GM23338 (cell line): ENCODE results near the gene TMED7. TPM values are rescaled to one million over a fixed set of nuclear protein-coding genes. Genes with fewer than 3 reads are reported as not detected.

Source experiments
- ATAC-seq: fragments of 200-7000 bp; cut with Tn5 transposase; 3 replicates; pipeline ENCODE4 v1.9.1; 2020
- DNase-seq: peaks from one replicate; pipeline ENCODE4 v3.0.0-alpha.2; 2015; ENCODE audit warnings: low spot score
- H2AFZ ChIP-seq: fragments of 200-600 bp; sonication (generic); 2 replicates; pipeline ENCODE4 v1.8.0; 2016; ENCODE audit warnings: antibody characterized with exemption, mild to moderate bottlenecking, moderate library complexity
- H3F3A ChIP-seq: fragments of 200-600 bp; sonication (generic); replicated peaks from 2 replicates; pipeline ENCODE4 v1.8.0; 2017; ENCODE audit warnings: antibody characterized with exemption, mixed run types, low read depth
- H3K27ac ChIP-seq: fragments of 200-600 bp; sonication (generic); 2 replicates; pipeline ENCODE4 v1.6.1; 2016; ENCODE audit warnings: low read depth
- H3K27me3 ChIP-seq: fragments of 200-600 bp; sonication (generic); 2 replicates; pipeline ENCODE4 v1.8.0; 2016; ENCODE audit warnings: mild to moderate bottlenecking, mixed run types, moderate library complexity; ENCODE audit not compliant: insufficient read depth
- H3K36me3 ChIP-seq: fragments of 200-600 bp; sonication (generic); 2 replicates; pipeline ENCODE4 v1.8.0; 2016; ENCODE audit warnings: mild to moderate bottlenecking; ENCODE audit not compliant: insufficient read depth
- H3K4me1 ChIP-seq: fragments of 200-600 bp; sonication (generic); 2 replicates; pipeline ENCODE4 v1.8.0; 2016; ENCODE audit warnings: mild to moderate bottlenecking, moderate library complexity; ENCODE audit not compliant: insufficient read depth
- H3K4me2 ChIP-seq: fragments of 200-600 bp; sonication (generic); 2 replicates; pipeline ENCODE4 v1.7.1; 2017; ENCODE audit warnings: mixed run types
- H3K4me3 ChIP-seq: fragments of 200-600 bp; sonication (generic); 2 replicates; pipeline ENCODE4 v1.6.1; 2016; ENCODE audit warnings: mixed run types
- H3K79me2 ChIP-seq: fragments of 200-600 bp; sonication (generic); replicated peaks from 2 replicates; pipeline ENCODE4 v1.8.0; 2017; ENCODE audit warnings: mild to moderate bottlenecking; ENCODE audit not compliant: insufficient read depth
- H3K9me2 ChIP-seq: fragments of 200-600 bp; sonication (generic); 2 replicates; pipeline ENCODE4 v1.8.0; 2017; ENCODE audit not compliant: insufficient read depth
- H4K20me1 ChIP-seq: fragments of 200-600 bp; sonication (generic); replicated peaks from 2 replicates; pipeline ENCODE4 v1.8.0; 2017; ENCODE audit warnings: mild to moderate bottlenecking; ENCODE audit not compliant: insufficient read depth
- H3K27ac Mint-ChIP-seq: 2 replicates; pipeline ENCODE4 v1.8.0; 2020; ENCODE audit warnings: inconsistent platforms, mild to moderate bottlenecking, moderate library complexity, mixed read lengths
- H3K27me3 Mint-ChIP-seq: 3 replicates; pipeline ENCODE4 v1.8.0; 2022; ENCODE audit warnings: low read depth, mild to moderate bottlenecking, moderate library complexity, mixed read lengths, inconsistent platforms; ENCODE audit not compliant: insufficient read depth, poor library complexity
- H3K36me3 Mint-ChIP-seq: 3 replicates; pipeline ENCODE4 v1.8.0; 2021; ENCODE audit warnings: low read depth, mild to moderate bottlenecking, inconsistent platforms, moderate library complexity, mixed read lengths
- H3K4me1 Mint-ChIP-seq: 3 replicates; pipeline ENCODE4 v1.8.0; 2020; ENCODE audit warnings: mild to moderate bottlenecking, inconsistent platforms, mixed read lengths
- H3K4me3 Mint-ChIP-seq: 3 replicates; pipeline ENCODE4 v1.8.0; 2021; ENCODE audit warnings: moderate library complexity, mild to moderate bottlenecking, inconsistent platforms, mixed read lengths
- H3K9me3 Mint-ChIP-seq: 3 replicates; pipeline ENCODE4 v1.8.0; 2020; ENCODE audit warnings: moderate library complexity, mild to moderate bottlenecking, inconsistent platforms, mixed read lengths
- ETS1 ChIP-seq: IDR thresholded peaks from 2 replicates; pipeline ENCODE4 v1.6.1; 2016; ENCODE audit warnings: antibody characterized with exemption
- EZH2 ChIP-seq: fragments of 200-600 bp; sonication (generic); IDR thresholded peaks from one replicate; pipeline ENCODE4 v1.8.0; 2017; ENCODE audit warnings: antibody characterized with exemption, mild to moderate bottlenecking, low read depth; ENCODE audit not compliant: unreplicated experiment
- POLR2AphosphoS5 ChIP-seq: IDR thresholded peaks from 2 replicates; pipeline ENCODE4 v1.6.1; 2016; ENCODE audit warnings: antibody characterized with exemption, low read depth
- ZNF114 ChIP-seq: fragments of 250-450 bp; sonication (Bioruptor Pico); IDR thresholded peaks from 2 replicates; pipeline ENCODE4 v1.5.0; 2020; ENCODE audit warnings: mild to moderate bottlenecking, moderate library complexity
- ZNF462 ChIP-seq: fragments of 250-450 bp; sonication (Bioruptor Pico); IDR thresholded peaks from 2 replicates; pipeline ENCODE4 v1.5.0; 2020; ENCODE audit warnings: mild to moderate bottlenecking, moderate library complexity
- polyA plus RNA-seq: library from polyadenylated mRNA; unstranded; fragments of >200 nt; fragmentation: Nextera tagmentation; extraction: Ambion mirVana; gene quantifications from 2 replicates; pipeline ENCODE4 v1.2.1, GENCODE V29; 2016
- total RNA-seq: library from RNA; depleted of rRNA; stranded (reverse); fragments of >200 nt; shearing (Covaris generic); gene quantifications from 2 replicates; pipeline ENCODE4 v1.2.3, GENCODE V29; 2014

Gene TMED7
- total and polyA plus RNA-seq, 2 experiments from 2014 or later: 30.2 to 158 TPM

DNA sequence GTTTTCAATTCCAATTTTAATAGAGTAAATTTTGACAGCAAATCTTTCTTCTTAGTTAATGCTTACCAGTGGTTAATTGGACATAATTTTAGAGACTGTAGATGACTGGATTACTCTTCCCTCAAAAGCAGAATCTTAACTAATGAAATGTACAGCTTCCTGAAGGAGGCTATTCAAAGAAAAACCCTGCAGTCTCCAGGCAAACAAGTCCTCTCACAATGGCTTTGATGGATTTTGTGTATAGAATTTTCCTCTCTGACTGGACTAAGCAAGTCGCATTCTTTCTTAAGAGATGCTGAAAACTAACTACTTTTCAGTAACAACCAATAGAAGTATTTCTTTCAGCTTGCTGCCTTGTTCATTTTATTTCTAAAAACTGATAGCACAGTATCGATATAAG, 35.7 kb upstream of the TMED7 start:
- no peak for DNase-seq
- Histone ChIP-seq H3K9me2 (no peaks in the 10 kb centered on the region; the same call in 1 of the 2 replicates), H3K79me2 (no peaks in the 10 kb centered on the region), H2AFZ (peak overlapping the region; percentile 80; the same call in 1 of the 2 replicates), H3F3A (no peaks in the 10 kb centered on the region), H3K4me3 (no peak overlapping the region), H4K20me1 (no peaks in the 10 kb centered on the region), H3K4me2 (no peak overlapping the region), H3K27me3 (no peaks in the 10 kb centered on the region), H3K36me3 (no peaks in the 10 kb centered on the region), H3K27ac (no peak overlapping the region), H3K4me1 (peaks cover 9% of the 10 kb centered on the region)
- Mint-ChIP-seq H3K27ac (no peak overlapping the region), H3K9me3 (peaks cover 6% of the 10 kb centered on the region; the same call in 2 of the 3 replicates), H3K36me3 (no peaks in the 10 kb centered on the region), H3K27me3 (peaks cover 1% of the 10 kb centered on the region), H3K4me1 (peaks cover 13% of the 10 kb centered on the region), H3K4me3 (no peak overlapping the region)
- TF ChIP-seq ETS1: no peak
- ATAC-seq: no peak

GRCh38 chr5:115661101-115661500, 35.3 kb upstream of the TMED7 start:
- TF ChIP-seq ETS1 (no peak), EZH2 (no peak), ZNF114 (CRISPR knock-in tag) (no peak)
- no peak for DNase-seq
- Mint-ChIP-seq H3K27me3 (peaks cover 1% of the 10 kb centered on the region), H3K4me3 (no peak overlapping the region), H3K36me3 (no peaks in the 10 kb centered on the region), H3K27ac (peak overlapping the region; percentile 39; the same call in 1 of the 2 replicates), H3K9me3 (peaks cover 1% of the 10 kb centered on the region; the same call in 2 of the 3 replicates), H3K4me1 (peaks cover 13% of the 10 kb centered on the region)
- H4K20me1 ChIP-seq: no peaks in the 10 kb centered on the region
- peak overlapping the region; percentile 80; the same call in 1 of the 2 replicates for H2AFZ ChIP-seq
- H3F3A ChIP-seq: no peaks in the 10 kb centered on the region
- peaks cover 9% of the 10 kb centered on the region for H3K4me1 ChIP-seq
- no peaks in the 10 kb centered on the region for H3K36me3 ChIP-seq
- no peak overlapping the region for H3K4me2 ChIP-seq
- no peak; the same call in 1 of the 3 replicates for ATAC-seq
- no peaks in the 10 kb centered on the region for H3K79me2 ChIP-seq
- H3K4me3 ChIP-seq: no peak overlapping the region
- no peaks in the 10 kb centered on the region; the same call in 1 of the 2 replicates for H3K9me2 ChIP-seq
- H3K27me3 ChIP-seq: no peaks in the 10 kb centered on the region
- no peak overlapping the region for H3K27ac ChIP-seq

GRCh38 chr5:115657881-115658233, 32.0 kb upstream of the TMED7 start:
- Mint-ChIP-seq H3K36me3 (no peaks in the 10 kb centered on the region), H3K4me1 (peaks cover 13% of the 10 kb centered on the region), H3K9me3 (no peaks in the 10 kb centered on the region; the same call in 2 of the 3 replicates), H3K4me3 (no peak overlapping the region), H3K27ac (no peak overlapping the region), H3K27me3 (no peaks in the 10 kb centered on the region)
- Histone ChIP-seq H3K4me3 (no peak overlapping the region), H3K4me1 (peaks cover 9% of the 10 kb centered on the region), H3K79me2 (no peaks in the 10 kb centered on the region), H3F3A (no peaks in the 10 kb centered on the region), H4K20me1 (no peaks in the 10 kb centered on the region), H3K36me3 (no peaks in the 10 kb centered on the region), H3K27ac (no peak overlapping the region), H2AFZ (no peak overlapping the region), H3K27me3 (no peaks in the 10 kb centered on the region), H3K4me2 (no peak overlapping the region), H3K9me2 (peaks cover 1% of the 10 kb centered on the region; the same call in 1 of the 2 replicates)
- ATAC-seq (no peak), DNase-seq (no peak)
- TF ChIP-seq POLR2AphosphoS5 (no peak), ZNF462 (CRISPR knock-in tag) (no peak)
